AG09309 (cell line): ENCODE data around the gene WNT3.
"Not testable (repeated sequence)": the region's sequence is repeated elsewhere in the genome, so short reads cannot be mapped to it uniquely, and the experiment has no call there.

Source experiments
- DNase-seq: peaks from one replicate; pipeline ENCODE4 v3.0.0-alpha.2; 2010; ENCODE audit warnings: low read depth
- H3K4me3 ChIP-seq: 2 replicates; pipeline ENCODE4 v1.5.1; 2011; ENCODE audit warnings: mild to moderate bottlenecking, low read depth, low read length, moderate library complexity; ENCODE audit not compliant: control insufficient read depth
- CTCF ChIP-seq: IDR thresholded peaks from 2 replicates; pipeline ENCODE4 v1.5.1; 2011; ENCODE audit warnings: mild to moderate bottlenecking, low read depth, low read length, inconsistent platforms; ENCODE audit not compliant: insufficient read depth, control insufficient read depth; ENCODE audit errors: missing control alignments

WNT3 gene

GRCh38 chr17:46795379-46795952, 23.0 kb downstream of the WNT3 start:
- no peak overlapping the region for H3K4me3 ChIP-seq
- no peak for DNase-seq
- no peak for TF ChIP-seq CTCF

- no peak for TF ChIP-seq CTCF
- no peak for DNase-seq
- H3K4me3 ChIP-seq: no peak overlapping the region
Observed at GRCh38 chr17:46794318-46794717, 24.2 kb downstream of the WNT3 start.

GRCh38 chr17:46793541-46793940, 25.0 kb downstream of the WNT3 start:
- DNase-seq: no peak
- no peak overlapping the region for H3K4me3 ChIP-seq
- no peak for TF ChIP-seq CTCF

- H3K4me3 ChIP-seq, DNase-seq: not testable (repeated sequence)
Observed at GRCh38 chr17:46793023-46793422, 25.5 kb downstream of the WNT3 start.

- DNase-seq: no peak
- TF ChIP-seq CTCF: no peak
Observed at GRCh38 chr17:46792071-46792470, 26.4 kb downstream of the WNT3 start.

GRCh38 chr17:46791531-46791930, 27.0 kb downstream of the WNT3 start:
- DNase-seq: no peak
- TF ChIP-seq CTCF: no peak
- H3K4me3 ChIP-seq: no peak overlapping the region

More at GRCh38 chr17:46792071-46792470, 26.4 kb downstream of the WNT3 start:
- H3K4me3 ChIP-seq: no peak overlapping the region

GRCh38 chr17:46790216-46790615, 28.3 kb downstream of the WNT3 start:
- H3K4me3 ChIP-seq: no peak overlapping the region
- no peak for TF ChIP-seq CTCF
- DNase-seq: no peak
